Measurements from ENCODE around the gene MMD. TPM values are rescaled to one million over a fixed set of nuclear protein-coding genes. Genes with fewer than 3 reads are reported as not detected.

Gene MMD
- total and polyA plus RNA-seq, 2 of the 13 experiments (the other 11 are each of a cell fraction or from before 2014, with no cell fraction given) = 121 to 225 TPM

- TF ChIP-seq ZNF567 (CRISPR knock-in tag; IDR thresholded peaks at IDR 0.05; ENCODE audit: borderline replicate concordance) = peak; percentile 77; the same call in 1 of the 2 replicates
- 0 out of 2 replicates have a peak, but pooled peaks have one; percentile 18 for TF ChIP-seq THAP7 (CRISPR knock-in tag; IDR thresholded peaks at IDR 0.05)
- TF ChIP-seq, protein P1, sequence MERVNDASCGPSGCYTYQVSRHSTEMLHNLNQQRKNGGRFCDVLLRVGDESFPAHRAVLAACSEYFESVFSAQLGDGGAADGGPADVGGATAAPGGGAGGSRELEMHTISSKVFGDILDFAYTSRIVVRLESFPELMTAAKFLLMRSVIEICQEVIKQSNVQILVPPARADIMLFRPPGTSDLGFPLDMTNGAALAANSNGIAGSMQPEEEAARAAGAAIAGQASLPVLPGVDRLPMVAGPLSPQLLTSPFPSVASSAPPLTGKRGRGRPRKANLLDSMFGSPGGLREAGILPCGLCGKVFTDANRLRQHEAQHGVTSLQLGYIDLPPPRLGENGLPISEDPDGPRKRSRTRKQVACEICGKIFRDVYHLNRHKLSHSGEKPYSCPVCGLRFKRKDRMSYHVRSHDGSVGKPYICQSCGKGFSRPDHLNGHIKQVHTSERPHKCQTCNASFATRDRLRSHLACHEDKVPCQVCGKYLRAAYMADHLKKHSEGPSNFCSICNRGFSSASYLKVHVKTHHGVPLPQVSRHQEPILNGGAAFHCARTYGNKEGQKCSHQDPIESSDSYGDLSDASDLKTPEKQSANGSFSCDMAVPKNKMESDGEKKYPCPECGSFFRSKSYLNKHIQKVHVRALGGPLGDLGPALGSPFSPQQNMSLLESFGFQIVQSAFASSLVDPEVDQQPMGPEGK (CRISPR knock-in tag; IDR thresholded peaks at IDR 0.05) = no peak
- TF ChIP-seq, protein P2, sequence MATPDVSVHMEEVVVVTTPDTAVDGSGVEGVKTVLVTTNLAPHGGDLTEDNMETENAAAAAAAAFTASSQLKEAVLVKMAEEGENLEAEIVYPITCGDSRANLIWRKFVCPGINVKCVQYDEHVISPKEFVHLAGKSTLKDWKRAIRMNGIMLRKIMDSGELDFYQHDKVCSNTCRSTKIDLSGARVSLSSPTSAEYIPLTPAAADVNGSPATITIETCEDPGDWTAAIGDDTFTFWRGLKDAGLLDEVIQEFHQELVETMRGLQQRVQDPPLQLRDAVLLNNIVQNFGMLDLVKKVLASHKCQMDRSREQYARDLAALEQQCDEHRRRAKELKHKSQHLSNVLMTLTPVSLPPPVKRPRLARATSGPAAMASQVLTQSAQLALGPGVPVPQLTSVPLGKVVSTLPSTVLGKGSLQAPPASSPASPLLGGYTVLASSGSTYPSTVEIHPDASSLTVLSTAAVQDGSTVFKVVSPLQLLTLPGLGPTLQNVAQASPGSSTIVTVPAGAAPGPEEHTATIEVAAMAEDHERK (CRISPR knock-in tag; IDR thresholded peaks at IDR 0.05; ENCODE audit: low read depth) = no peak
- TF ChIP-seq REPIN1 (CRISPR knock-in tag; IDR thresholded peaks at IDR 0.05; ENCODE audit: borderline replicate concordance, low read depth) = no peak
- TF ChIP-seq PAXIP1 (CRISPR knock-in tag; conservative IDR thresholded peaks at IDR 0.05) = no peak
- peak; percentile 29; the same call in 1 of the 2 replicates for TF ChIP-seq MIER3 (CRISPR knock-in tag; IDR thresholded peaks at IDR 0.05; ENCODE audit: borderline replicate concordance)
- TF ChIP-seq, protein P3, sequence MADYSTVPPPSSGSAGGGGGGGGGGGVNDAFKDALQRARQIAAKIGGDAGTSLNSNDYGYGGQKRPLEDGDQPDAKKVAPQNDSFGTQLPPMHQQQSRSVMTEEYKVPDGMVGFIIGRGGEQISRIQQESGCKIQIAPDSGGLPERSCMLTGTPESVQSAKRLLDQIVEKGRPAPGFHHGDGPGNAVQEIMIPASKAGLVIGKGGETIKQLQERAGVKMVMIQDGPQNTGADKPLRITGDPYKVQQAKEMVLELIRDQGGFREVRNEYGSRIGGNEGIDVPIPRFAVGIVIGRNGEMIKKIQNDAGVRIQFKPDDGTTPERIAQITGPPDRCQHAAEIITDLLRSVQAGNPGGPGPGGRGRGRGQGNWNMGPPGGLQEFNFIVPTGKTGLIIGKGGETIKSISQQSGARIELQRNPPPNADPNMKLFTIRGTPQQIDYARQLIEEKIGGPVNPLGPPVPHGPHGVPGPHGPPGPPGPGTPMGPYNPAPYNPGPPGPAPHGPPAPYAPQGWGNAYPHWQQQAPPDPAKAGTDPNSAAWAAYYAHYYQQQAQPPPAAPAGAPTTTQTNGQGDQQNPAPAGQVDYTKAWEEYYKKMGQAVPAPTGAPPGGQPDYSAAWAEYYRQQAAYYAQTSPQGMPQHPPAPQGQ (CRISPR knock-in tag; IDR thresholded peaks at IDR 0.05; ENCODE audit: borderline replicate concordance) = no peak
- TF ChIP-seq TCF7 (IDR thresholded peaks at IDR 0.05; ENCODE audit: low read depth) = 0 out of 2 replicates have a peak, but pooled peaks have one; percentile 17
- TF ChIP-seq GATAD2A (CRISPR knock-in tag; IDR thresholded peaks at IDR 0.05) = peak; percentile 0; the same call in 1 of the 2 replicates
- TF ChIP-seq FOXA3 (CRISPR knock-in tag; IDR thresholded peaks at IDR 0.05) = 0 out of 2 replicates have a peak, but pooled peaks have one; percentile 17
- TF ChIP-seq SP5 (CRISPR knock-in tag; IDR thresholded peaks at IDR 0.05; ENCODE audit: borderline replicate concordance, low read depth) = peak; percentile 6; the same call in 1 of the 2 replicates
- TF ChIP-seq POLR2A (IDR thresholded peaks at IDR 0.05; ENCODE audit: insufficient read depth in 1 of 2, low read depth in 2 of 2, low read length in 2 of 2) = peak in 1 of 2 experiments; percentile 24; a peak in 3 of 4 replicates
- TF ChIP-seq ZMYM4 (CRISPR knock-in tag; IDR thresholded peaks at IDR 0.05) = peak; percentile 11; the same call in 1 of the 2 replicates
- TF ChIP-seq ZNF564 (CRISPR knock-in tag; IDR thresholded peaks at IDR 0.05) = no peak
- TF ChIP-seq ZNF235 (CRISPR knock-in tag; IDR thresholded peaks at IDR 0.05; ENCODE audit: borderline replicate concordance) = no peak; the same call in 1 of the 2 replicates
- 0 out of 2 replicates have a peak, but pooled peaks have one; percentile 50 for TF ChIP-seq TGIF2 (CRISPR knock-in tag; IDR thresholded peaks at IDR 0.05)
- TF ChIP-seq IRX3 (CRISPR knock-in tag; IDR thresholded peaks at IDR 0.05; ENCODE audit: borderline replicate concordance, low read depth) = no peak
- peak; percentile 61 for TF ChIP-seq RBFOX2 (IDR thresholded peaks at IDR 0.05; ENCODE audit: low read depth, low read length)
These were observed 4.0 kb downstream of the MMD start (continued) for GRCh38 chr17:55417411-55418268.
